ENCODE results near the gene RAB11FIP4. TPM values are rescaled to one million over a fixed set of nuclear protein-coding genes. Genes with fewer than 3 reads are reported as not detected.

Gene RAB11FIP4
- total RNA-seq, 2 donors from 2014 or later, result 19.7 to 21.7 TPM

DNA sequence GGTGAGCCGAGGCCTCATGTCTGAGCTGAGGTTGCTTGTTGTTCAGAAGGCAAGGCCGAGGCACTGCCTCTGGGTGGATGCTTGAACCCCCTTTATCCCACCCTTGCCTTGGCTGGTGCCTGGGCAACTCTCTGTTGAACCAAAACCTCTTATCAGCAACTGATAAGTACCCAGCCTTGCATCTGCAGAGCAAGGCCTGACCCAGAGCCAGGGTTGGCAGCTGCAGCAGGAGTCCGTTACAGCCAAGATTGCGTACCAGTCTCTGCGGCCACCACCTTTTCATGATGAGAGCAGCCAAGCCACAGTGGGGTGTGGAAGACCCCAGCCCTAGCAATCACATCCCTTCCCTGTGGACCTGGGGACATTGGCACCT lies 118.3 kb downstream of the RAB11FIP4 start:
- Mint-ChIP-seq H3K4me1 (peaks cover 27% of the 10 kb centered on the region), H3K4me3 (peak overlapping the region; percentile 95), H3K27me3 (no peaks in the 10 kb centered on the region), H3K27ac (peak overlapping the region; percentile 96), H3K36me3 (ENCODE audit: low read depth) (no peaks in the 10 kb centered on the region), H3K9me3 (no peaks in the 10 kb centered on the region)
- no peak for ATAC-seq (replicated peaks)

DNA sequence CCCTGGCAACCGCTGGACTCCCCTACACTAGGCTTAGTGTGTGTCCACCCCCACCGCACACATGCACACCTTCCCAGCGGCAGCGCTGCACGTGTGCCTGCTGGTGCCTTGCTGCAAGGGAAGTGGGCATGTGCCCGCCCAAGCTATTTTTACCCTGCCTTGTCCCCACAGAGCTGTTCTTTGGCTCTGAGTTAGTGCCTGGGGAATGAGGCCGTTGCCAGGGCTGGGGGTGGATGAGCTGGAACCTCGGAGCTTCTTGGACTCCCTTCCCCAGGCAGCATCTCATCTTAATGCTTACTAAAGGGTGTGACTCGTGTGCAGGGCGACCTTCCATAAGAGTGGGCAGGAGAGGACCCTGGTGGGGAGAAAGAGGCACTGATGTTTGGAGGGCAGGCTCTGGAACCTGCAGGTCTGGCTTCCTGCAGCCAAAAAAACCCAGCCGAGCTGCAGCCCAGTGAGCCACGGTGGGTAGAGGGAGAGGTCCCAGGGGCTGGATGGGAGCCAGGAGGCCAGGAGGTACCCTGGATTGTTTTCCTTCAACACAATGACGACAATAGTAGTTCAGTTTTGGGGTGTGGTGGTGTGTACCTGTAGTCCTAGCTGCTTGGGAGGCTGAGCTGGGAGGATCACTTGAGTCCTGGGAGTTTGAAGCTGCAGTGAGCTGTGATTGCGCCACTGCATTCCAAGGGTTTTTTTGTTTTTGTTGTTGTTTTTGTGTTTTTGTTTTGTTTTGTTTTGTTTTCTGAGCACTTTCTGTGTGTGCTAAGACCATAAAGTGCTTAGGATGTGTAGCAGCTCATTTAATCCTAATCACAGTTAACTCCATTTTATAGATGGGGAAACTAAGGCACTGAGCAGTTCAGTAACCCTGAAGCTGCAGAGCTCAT lies 119.1 kb downstream of the RAB11FIP4 start:
- peaks cover 23% of the 10 kb centered on the region for H3K4me1 Mint-ChIP-seq
- no peak for ATAC-seq (replicated peaks)
- H3K4me3 Mint-ChIP-seq, result peak overlapping the region; percentile 95

DNA sequence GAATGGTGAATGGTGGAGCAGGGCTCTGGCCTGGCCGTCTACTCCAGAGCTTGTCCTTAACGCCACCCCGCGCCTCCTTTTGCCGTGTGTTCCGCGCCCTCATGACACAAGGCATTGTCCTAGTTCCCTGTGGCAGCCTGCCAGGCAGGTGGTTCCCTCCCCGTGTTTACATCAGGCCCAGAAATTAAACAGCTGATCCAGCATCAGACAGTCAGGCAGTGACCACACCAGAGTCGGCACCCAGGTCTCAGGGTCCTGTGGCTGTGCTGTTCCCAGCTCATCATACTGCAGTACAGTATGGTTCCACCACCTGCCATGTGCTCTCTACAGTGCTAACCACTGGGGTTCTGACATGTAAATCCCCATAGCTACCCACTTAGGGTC lies 119.7 kb downstream of the RAB11FIP4 start:
- H3K9me3 Mint-ChIP-seq, result no peaks in the 10 kb centered on the region
- no peaks in the 10 kb centered on the region for H3K27me3 Mint-ChIP-seq
- peak overlapping the region; percentile 96 for H3K27ac Mint-ChIP-seq
- H3K4me3 Mint-ChIP-seq, result peak overlapping the region; percentile 95
- no peak for ATAC-seq (replicated peaks)
- peaks cover 23% of the 10 kb centered on the region for H3K4me1 Mint-ChIP-seq
- no peaks in the 10 kb centered on the region for H3K36me3 Mint-ChIP-seq (ENCODE audit: low read depth)

More for the DNA sequence above, 119.1 kb downstream of the RAB11FIP4 start:
- Mint-ChIP-seq H3K27ac (peak overlapping the region; percentile 96), H3K27me3 (no peaks in the 10 kb centered on the region), H3K36me3 (ENCODE audit: low read depth) (no peaks in the 10 kb centered on the region), H3K9me3 (no peaks in the 10 kb centered on the region)

DNA sequence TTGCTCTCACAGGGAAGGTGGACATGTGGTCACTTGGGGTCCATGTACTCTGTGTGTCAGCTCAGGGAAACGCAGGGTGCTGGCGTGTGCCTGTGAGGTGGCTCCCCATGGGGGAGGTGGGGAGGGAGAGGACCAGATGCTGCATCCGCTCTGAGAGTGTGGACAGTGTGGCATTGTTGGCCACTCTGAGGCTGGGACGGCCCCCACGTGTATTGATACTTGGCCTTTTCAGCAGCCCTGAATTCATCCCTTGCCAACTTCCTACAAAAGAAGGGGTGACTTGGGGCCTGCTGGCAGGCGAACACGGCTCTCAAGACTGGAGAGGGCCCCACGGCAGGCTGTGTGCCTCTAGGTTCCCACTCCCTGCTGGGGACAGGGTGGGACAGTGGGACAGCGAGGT lies 120.1 kb downstream of the RAB11FIP4 start:
- H3K9me3 Mint-ChIP-seq, result no peaks in the 10 kb centered on the region
- H3K4me3 Mint-ChIP-seq, result no peak overlapping the region
- H3K27me3 Mint-ChIP-seq, result no peaks in the 10 kb centered on the region
- peaks cover 20% of the 10 kb centered on the region for H3K4me1 Mint-ChIP-seq
- H3K36me3 Mint-ChIP-seq (ENCODE audit: low read depth), result no peaks in the 10 kb centered on the region
- ATAC-seq (replicated peaks), result no peak
- no peak overlapping the region for H3K27ac Mint-ChIP-seq

DNA sequence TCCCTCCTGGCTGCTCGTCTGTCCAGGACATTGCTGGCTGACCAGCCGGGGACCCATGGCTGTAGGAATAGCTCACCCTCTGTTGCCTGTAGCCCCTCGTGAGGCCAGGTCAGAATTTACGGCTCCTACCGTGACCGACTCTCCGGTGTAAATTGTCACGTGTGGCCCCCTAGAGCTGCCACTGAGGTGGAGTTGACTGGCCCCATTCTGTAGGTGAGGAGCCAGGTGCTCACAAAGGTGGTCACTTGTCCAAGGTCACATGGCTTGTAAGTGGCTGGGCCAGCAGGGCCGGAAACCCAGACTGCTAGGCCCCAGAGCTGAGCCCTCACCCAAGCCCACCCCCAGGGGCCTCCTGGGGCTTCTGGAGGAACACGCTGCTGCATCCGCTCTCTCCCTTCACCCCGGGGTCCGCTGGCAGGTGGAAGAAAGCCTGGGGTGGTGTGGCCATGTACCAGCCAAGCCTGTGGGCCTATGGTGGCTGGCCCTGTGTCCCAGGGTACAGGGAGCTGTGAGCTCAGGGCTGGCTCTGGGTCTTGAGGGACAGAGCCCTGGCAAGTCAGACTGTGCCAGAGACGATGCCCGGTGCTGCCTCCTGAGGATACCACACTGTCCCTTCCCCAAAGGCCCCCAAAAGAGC lies 120.7 kb downstream of the RAB11FIP4 start:
- Mint-ChIP-seq H3K36me3 (ENCODE audit: low read depth) (no peaks in the 10 kb centered on the region), H3K27me3 (no peaks in the 10 kb centered on the region), H3K27ac (no peak overlapping the region), H3K9me3 (no peaks in the 10 kb centered on the region), H3K4me3 (no peak overlapping the region), H3K4me1 (peaks cover 17% of the 10 kb centered on the region)
- ATAC-seq (replicated peaks), result no peak

DNA sequence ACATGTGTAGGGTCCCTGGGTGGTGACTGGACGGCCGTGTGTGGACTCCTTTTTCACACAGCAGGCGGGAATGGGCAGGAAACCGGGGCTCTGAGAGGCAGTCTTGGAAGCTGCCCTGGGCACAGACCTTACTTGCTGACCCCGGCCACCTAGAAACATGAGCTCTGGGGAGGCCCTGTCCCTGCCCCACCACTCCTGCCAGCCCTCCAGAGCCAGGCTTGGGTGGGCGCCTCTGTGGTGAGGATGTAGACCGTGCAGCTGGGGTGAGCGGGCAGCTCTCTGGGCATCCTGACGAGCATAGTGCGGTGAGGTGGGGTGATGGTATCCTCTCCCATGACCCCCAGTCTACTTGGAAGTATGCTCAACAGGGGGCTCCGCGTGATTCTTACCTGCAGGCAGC lies 121.3 kb downstream of the RAB11FIP4 start:
- no peaks in the 10 kb centered on the region for H3K27me3 Mint-ChIP-seq
- H3K36me3 Mint-ChIP-seq (ENCODE audit: low read depth), result peaks cover 3% of the 10 kb centered on the region
- no peak for ATAC-seq (replicated peaks)
- no peaks in the 10 kb centered on the region for H3K9me3 Mint-ChIP-seq
- no peak overlapping the region for H3K4me3 Mint-ChIP-seq
- peaks cover 14% of the 10 kb centered on the region for H3K4me1 Mint-ChIP-seq
- no peak overlapping the region for H3K27ac Mint-ChIP-seq

DNA sequence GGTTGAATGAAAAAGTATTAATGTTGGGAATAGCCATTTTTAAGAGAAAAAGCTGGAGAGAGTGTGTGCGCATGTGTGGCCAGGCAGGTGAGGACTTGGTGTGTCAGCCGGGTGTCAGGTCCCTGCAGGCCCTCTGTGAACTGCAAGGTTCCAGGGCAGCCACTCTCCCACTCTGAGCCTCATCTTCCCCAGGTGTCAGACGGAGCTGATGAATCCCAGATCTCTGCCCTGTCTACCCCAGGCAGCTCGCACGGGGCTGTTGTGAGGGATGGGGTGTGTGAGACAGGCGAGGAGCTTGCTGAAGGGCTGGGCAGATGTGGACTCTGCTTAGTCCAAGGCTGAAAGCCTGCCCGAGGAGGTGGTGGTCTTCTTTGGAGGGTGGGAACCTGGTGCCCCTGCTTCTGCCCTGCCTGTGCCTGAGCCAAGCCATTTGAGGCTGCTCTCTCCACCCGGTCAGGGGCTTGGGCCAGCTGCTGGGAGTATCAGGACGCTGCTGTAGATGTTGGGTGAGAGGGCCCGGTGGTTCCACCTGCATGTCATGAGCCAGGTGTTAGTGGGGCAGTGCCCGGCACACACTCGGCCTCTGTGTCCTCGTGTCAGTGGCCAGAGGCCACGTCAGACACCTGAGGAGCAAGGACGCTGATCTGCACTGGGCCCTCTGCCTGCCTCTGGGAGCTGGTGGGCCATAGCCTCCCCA lies 122.4 kb downstream of the RAB11FIP4 start:
- H3K9me3 Mint-ChIP-seq, result no peaks in the 10 kb centered on the region
- H3K36me3 Mint-ChIP-seq (ENCODE audit: low read depth), result peaks cover 10% of the 10 kb centered on the region
- peak overlapping the region; percentile 38 for H3K27ac Mint-ChIP-seq
- H3K4me3 Mint-ChIP-seq, result no peak overlapping the region
- H3K4me1 Mint-ChIP-seq, result peaks cover 9% of the 10 kb centered on the region
- H3K27me3 Mint-ChIP-seq, result no peaks in the 10 kb centered on the region
- no peak for ATAC-seq (replicated peaks)

DNA sequence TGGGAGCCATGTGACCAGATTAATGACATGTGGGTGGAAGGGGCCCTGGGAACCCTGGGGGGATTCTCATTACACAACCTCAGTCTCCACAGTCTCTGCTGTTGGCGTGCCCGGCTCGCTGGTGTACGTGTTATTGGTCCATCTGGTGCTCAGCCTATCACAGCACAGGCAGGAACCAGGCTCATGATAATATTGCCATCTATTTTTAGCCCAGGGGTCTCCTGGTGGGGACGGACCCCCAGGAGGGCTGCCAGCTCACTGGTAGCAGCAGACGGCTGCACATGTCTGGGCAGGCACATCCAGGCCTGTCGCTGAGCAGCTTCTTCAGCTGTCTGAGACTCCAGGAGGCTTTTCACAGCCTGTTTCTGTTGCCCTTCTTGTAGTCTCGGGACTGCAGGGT lies 123.8 kb downstream of the RAB11FIP4 start:
- no peak overlapping the region for H3K4me3 Mint-ChIP-seq
- H3K4me1 Mint-ChIP-seq, result no peaks in the 10 kb centered on the region

DNA sequence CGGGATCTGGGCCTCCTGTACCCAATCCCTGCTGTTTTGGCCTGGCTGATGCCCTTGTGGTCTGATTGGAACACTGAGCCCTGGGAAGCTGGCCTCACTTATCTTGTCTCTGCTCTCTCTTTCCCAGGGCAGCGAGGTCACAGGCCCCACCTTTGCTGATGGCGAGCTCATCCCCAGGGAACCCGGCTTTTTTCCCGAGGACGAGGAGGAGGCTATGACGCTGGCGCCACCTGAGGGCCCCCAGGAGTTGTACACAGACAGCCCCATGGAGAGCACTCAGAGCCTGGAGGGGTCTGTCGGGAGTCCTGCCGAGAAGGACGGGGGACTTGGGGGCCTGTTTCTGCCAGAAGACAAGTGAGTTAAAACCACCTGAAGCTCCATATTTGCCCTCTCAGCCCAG lies 126.0 kb downstream of the RAB11FIP4 start:
- Mint-ChIP-seq H3K4me3 (no peak overlapping the region), H3K4me1 (no peaks in the 10 kb centered on the region), H3K36me3 (ENCODE audit: low read depth) (peaks cover 27% of the 10 kb centered on the region), H3K27me3 (no peaks in the 10 kb centered on the region), H3K9me3 (no peaks in the 10 kb centered on the region), H3K27ac (no peak overlapping the region)
- ATAC-seq (replicated peaks), result no peak

More for the DNA sequence above, 123.8 kb downstream of the RAB11FIP4 start:
- Mint-ChIP-seq H3K36me3 (ENCODE audit: low read depth) (peaks cover 16% of the 10 kb centered on the region), H3K27ac (peak overlapping the region; percentile 38), H3K9me3 (no peaks in the 10 kb centered on the region), H3K27me3 (no peaks in the 10 kb centered on the region)
- ATAC-seq (replicated peaks), result no peak

DNA sequence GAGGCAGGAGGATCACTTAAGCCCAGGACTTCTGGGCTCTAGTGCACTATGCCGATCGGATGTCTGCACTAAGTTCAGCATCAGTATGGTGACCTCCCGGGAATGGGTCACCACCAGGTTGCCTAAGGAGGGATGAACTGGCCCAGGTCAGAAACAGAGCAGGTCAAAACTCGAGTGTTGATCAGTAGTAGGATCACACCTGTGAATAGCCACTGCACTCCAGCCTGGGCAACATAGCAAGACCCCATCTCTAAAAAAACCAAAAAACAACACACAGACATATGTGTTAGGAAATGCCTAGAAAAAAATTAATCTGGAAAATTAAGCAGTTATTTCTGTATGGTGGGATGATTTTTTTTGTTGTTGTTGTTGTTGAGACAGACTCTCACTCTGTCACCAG lies 127.0 kb downstream of the RAB11FIP4 start:
- Mint-ChIP-seq H3K27ac (no peak overlapping the region), H3K4me3 (no peak overlapping the region), H3K36me3 (ENCODE audit: low read depth) (peaks cover 27% of the 10 kb centered on the region), H3K27me3 (no peaks in the 10 kb centered on the region), H3K4me1 (no peaks in the 10 kb centered on the region), H3K9me3 (no peaks in the 10 kb centered on the region)
- ATAC-seq (replicated peaks), result no peak

DNA sequence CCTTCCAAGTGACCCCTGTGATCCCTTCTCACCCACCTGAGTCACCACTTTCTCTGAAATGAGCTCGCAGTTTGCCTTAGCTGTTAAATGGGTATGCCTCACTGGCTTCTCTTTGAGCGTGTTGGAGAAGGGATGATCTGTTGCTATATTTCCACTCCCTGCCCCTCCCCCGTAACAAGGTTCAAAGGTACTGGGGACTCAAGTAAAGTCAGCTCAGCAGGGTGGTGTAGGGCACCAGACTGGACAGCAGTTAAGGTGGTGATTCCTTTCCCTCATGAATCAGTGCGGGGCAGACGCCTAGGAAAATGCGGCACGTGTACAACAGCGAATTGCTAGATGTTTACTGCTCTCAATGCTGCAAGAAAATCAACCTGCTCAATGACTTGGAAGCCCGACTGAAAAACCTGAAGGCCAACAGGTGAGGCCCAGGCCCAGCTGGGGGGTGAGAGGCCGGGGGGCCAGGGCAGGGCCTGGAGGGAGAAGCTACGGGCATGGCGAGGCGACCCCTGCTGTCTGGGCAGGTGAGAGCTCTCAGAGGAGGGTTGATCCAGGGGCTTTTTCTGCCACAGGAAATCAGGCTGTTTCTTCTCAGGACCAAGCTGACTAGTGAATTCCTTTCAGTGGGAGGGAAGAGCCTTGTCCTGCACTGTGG lies 130.3 kb downstream of the RAB11FIP4 start:
- H3K9me3 Mint-ChIP-seq, result no peaks in the 10 kb centered on the region
- no peak for ATAC-seq (replicated peaks)
- no peak overlapping the region for H3K4me3 Mint-ChIP-seq
- H3K27me3 Mint-ChIP-seq, result no peaks in the 10 kb centered on the region
- H3K36me3 Mint-ChIP-seq (ENCODE audit: low read depth), result peaks cover 42% of the 10 kb centered on the region
- no peak overlapping the region for H3K27ac Mint-ChIP-seq
- H3K4me1 Mint-ChIP-seq, result no peaks in the 10 kb centered on the region

DNA sequence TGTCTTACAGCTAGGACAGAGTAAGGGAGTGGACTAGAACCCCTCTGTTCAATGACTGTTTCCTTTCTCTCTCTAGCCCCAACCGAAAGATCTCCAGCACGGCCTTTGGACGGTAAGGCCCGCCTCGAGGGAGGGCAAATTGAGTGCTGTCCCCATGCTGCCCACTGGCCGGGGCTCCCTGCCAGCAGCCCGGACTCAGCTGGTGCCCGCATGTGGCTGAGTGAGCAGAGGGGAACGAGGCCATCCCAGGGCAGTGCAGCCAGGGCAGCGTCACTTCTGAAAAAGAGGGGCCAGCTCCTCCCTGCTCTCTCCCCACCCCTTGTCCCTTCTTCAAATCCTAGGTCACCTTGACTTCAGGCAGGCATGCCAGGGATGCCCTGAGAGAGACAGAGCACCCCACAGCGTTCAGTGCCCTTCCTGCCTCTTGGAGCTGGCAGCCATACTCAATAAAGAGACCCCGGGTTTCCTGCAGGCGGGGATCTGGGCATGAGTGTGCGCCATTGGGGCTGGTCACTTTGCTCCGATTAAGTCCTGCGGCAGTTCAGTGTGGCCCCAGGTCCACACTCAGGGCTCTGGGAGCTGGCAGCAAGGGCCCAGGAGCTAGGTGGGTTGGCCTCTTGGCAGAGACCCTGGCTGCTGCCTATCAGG lies 130.9 kb downstream of the RAB11FIP4 start:
- no peak for ATAC-seq (replicated peaks)
- H3K9me3 Mint-ChIP-seq, result no peaks in the 10 kb centered on the region
- no peaks in the 10 kb centered on the region for H3K4me1 Mint-ChIP-seq
- peaks cover 43% of the 10 kb centered on the region for H3K36me3 Mint-ChIP-seq (ENCODE audit: low read depth)
- no peaks in the 10 kb centered on the region for H3K27me3 Mint-ChIP-seq
- no peak overlapping the region for H3K4me3 Mint-ChIP-seq
- no peak overlapping the region for H3K27ac Mint-ChIP-seq

DNA sequence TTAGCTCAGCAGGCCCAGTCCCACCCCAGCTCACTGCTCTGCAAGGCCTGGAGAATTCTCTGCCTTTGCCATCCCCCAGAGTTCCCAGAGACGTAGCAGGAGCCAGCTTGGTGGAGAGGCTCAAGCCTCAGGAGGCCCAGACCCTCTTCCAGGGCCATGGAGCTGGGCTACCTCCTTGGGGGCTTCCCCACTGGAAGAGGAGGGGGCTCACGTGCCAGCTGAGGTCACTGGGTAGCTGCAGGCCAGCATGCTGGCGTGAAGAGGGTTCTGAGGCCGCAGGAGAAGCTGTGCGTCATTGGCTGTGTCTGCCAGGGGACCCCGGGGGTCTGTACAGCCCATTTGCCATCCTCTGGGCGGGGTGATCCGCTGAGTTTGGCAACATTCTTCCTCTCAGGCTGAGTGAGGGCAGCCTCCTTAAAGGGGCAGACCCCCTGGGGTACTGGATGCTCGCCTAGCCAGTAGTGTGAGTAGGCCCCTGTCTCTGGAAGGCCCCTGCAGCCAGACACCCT lies 131.6 kb downstream of the RAB11FIP4 start:
- H3K27me3 Mint-ChIP-seq, result no peaks in the 10 kb centered on the region
- H3K9me3 Mint-ChIP-seq, result no peaks in the 10 kb centered on the region

More for the DNA sequence above, 131.6 kb downstream of the RAB11FIP4 start:
- ATAC-seq (replicated peaks), result no peak
- H3K36me3 Mint-ChIP-seq (ENCODE audit: low read depth), result peaks cover 38% of the 10 kb centered on the region
- H3K27ac Mint-ChIP-seq, result no peak overlapping the region
- H3K4me3 Mint-ChIP-seq, result no peak overlapping the region
- H3K4me1 Mint-ChIP-seq, result no peaks in the 10 kb centered on the region

Data from activated T-helper 17 cell treated with anti-CD3 and anti-CD28 coated beads, Interleukin-2, amount 50 U/mL, for 72 hours (primary cell).